Mammary epithelial cell (primary cell): ENCODE data around the gene GNPTG.

ENCODE experiments used
- EZH2 ChIP-seq: IDR thresholded peaks from 2 replicates; pipeline ENCODE4 v1.6.1; 2012; ENCODE audit warnings: low read length, inconsistent platforms, borderline replicate concordance
- TF ChIP-seq, protein P1 (sequence below), 2 donors: IDR thresholded peaks in 1 of 2; conservative IDR thresholded peaks in 1 of 2; 2 replicates each; pipeline ENCODE4 v1.5.1; 2011 to 2012; ENCODE audit warnings: inconsistent platforms in 2 of 2, low read length in 2 of 2, mild to moderate bottlenecking in 2 of 2, control low read depth in 1 of 2, low read depth in 1 of 2; ENCODE audit not compliant: insufficient read depth in 1 of 2; ENCODE audit errors: extremely low read depth in 1 of 2

DNA sequence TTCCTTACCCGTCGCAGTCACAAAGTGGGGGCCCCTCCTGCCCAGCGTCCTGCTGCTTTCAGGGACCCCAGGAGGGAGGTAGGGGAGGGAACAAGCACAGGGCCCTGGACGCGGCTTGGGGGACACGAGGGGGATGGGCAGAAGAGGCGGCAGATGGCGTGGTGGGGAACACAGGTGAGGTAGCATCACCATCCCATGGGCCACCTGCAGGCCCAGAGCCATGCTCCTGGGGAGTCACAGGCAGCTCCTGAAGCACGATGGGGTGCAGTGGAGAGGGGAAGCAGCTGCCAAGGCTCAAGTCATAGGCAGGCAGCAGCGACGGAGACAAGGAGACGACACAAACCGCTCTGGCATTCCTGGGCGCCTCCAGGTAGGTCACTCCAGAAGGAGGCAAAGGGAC, 52.0 kb downstream of the GNPTG start:
- TF ChIP-seq, protein P1, sequence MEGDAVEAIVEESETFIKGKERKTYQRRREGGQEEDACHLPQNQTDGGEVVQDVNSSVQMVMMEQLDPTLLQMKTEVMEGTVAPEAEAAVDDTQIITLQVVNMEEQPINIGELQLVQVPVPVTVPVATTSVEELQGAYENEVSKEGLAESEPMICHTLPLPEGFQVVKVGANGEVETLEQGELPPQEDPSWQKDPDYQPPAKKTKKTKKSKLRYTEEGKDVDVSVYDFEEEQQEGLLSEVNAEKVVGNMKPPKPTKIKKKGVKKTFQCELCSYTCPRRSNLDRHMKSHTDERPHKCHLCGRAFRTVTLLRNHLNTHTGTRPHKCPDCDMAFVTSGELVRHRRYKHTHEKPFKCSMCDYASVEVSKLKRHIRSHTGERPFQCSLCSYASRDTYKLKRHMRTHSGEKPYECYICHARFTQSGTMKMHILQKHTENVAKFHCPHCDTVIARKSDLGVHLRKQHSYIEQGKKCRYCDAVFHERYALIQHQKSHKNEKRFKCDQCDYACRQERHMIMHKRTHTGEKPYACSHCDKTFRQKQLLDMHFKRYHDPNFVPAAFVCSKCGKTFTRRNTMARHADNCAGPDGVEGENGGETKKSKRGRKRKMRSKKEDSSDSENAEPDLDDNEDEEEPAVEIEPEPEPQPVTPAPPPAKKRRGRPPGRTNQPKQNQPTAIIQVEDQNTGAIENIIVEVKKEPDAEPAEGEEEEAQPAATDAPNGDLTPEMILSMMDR (conservative IDR thresholded peaks at IDR 0.05 in 1 of 2, IDR thresholded peaks at IDR 0.05 in 1 of 2; ENCODE audit: extremely low read depth in 1 of 2, insufficient read depth in 1 of 2, low read depth in 1 of 2, low read length in 2 of 2): no peak
- TF ChIP-seq EZH2: no peak
